Calu3 (cell line): Measurements from ENCODE around the gene MTERF4. TPM values are rescaled to one million over a fixed set of nuclear protein-coding genes. Genes with fewer than 3 reads are reported as not detected.

Source experiments
- BruUV-seq: library from RNA; stranded (reverse); fragments of 400-500 nt; replicated peaks from 2 replicates; lab custom pipeline; 2021; lab: Mats Ljungman, UMichigan
- CTCF ChIA-PET: fragments of 300-600 bp; sonication (Branson Sonifier 250); formaldehyde crosslinking; loops from one replicate; lab custom pipeline; 2022; ENCODE audit warnings: antibody characterized with exemption; lab: Charles Lee
- DNase-seq: peaks from one replicate; pipeline ENCODE4 v3.0.0; 2022
- H3K27ac Mint-ChIP-seq: one replicate; pipeline ENCODE4 v1.8.0; 2022; ENCODE audit warnings: mixed read lengths; ENCODE audit not compliant: unreplicated experiment
- H3K27me3 Mint-ChIP-seq: one replicate; pipeline ENCODE4 v1.8.0; 2022; ENCODE audit warnings: mixed read lengths; ENCODE audit not compliant: unreplicated experiment
- H3K36me3 Mint-ChIP-seq: one replicate; pipeline ENCODE4 v1.8.0; 2022; ENCODE audit warnings: mild to moderate bottlenecking, moderate library complexity, mixed read lengths; ENCODE audit not compliant: insufficient read depth, unreplicated experiment
- H3K4me1 Mint-ChIP-seq: one replicate; pipeline ENCODE4 v1.8.0; 2022; ENCODE audit warnings: mild to moderate bottlenecking, low read depth, mixed read lengths; ENCODE audit not compliant: unreplicated experiment
- H3K4me3 Mint-ChIP-seq: one replicate; pipeline ENCODE4 v1.8.0; 2022; ENCODE audit warnings: mild to moderate bottlenecking, low read depth, moderate library complexity, mixed read lengths; ENCODE audit not compliant: unreplicated experiment
- H3K9me3 Mint-ChIP-seq: one replicate; pipeline ENCODE4 v1.8.0; 2022; ENCODE audit warnings: low read depth, mixed read lengths; ENCODE audit not compliant: unreplicated experiment
- intact Hi-C: fragments of 100-400 bp; cut with micrococcal nuclease; formaldehyde crosslinking; loops from one replicate; pipeline ENCODE4 v1.10.0; 2022; ENCODE audit not compliant: unreplicated experiment
- total RNA-seq: library from RNA; stranded (reverse); gene quantifications from 2 replicates; pipeline ENCODE4 v1.2.3, GENCODE V29; 2022
- TF ChIP-seq, protein P1 (sequence below): fragments of 200-600 bp; IDR thresholded peaks from one replicate; pipeline ENCODE4 v1.8.0; 2022; ENCODE audit warnings: antibody characterized with exemption; ENCODE audit not compliant: unreplicated experiment

The MTERF4 gene
- total RNA-seq, 1 experiment from 2014 or later = 33.6 TPM

GRCh38 chr2:241065355-241065803, 36.7 kb downstream of the MTERF4 start:
- Mint-ChIP-seq H3K27me3 (peaks cover 13% of the 10 kb centered on the region), H3K4me1 (no peaks in the 10 kb centered on the region), H3K36me3 (peaks cover 16% of the 10 kb centered on the region), H3K9me3 (no peaks in the 10 kb centered on the region), H3K27ac (no peak overlapping the region), H3K4me3 (no peak overlapping the region)
- no TSS peak for BruUV-seq
- DNase-seq = no peak
- intact Hi-C loops = no loop called here
- CTCF ChIA-PET = interaction anchor here (0.6 kb wide), 1 partner anchor 604 kb away, joined by 4 read pairs; no protein-coding TSS in a partner anchor
- TF ChIP-seq, protein P1, sequence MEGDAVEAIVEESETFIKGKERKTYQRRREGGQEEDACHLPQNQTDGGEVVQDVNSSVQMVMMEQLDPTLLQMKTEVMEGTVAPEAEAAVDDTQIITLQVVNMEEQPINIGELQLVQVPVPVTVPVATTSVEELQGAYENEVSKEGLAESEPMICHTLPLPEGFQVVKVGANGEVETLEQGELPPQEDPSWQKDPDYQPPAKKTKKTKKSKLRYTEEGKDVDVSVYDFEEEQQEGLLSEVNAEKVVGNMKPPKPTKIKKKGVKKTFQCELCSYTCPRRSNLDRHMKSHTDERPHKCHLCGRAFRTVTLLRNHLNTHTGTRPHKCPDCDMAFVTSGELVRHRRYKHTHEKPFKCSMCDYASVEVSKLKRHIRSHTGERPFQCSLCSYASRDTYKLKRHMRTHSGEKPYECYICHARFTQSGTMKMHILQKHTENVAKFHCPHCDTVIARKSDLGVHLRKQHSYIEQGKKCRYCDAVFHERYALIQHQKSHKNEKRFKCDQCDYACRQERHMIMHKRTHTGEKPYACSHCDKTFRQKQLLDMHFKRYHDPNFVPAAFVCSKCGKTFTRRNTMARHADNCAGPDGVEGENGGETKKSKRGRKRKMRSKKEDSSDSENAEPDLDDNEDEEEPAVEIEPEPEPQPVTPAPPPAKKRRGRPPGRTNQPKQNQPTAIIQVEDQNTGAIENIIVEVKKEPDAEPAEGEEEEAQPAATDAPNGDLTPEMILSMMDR = no peak

- intact Hi-C loops = no loop called here
- no TSS peak for BruUV-seq
- Mint-ChIP-seq H3K27ac (no peak overlapping the region), H3K4me3 (peak overlapping the region; percentile 68), H3K36me3 (peaks cover 16% of the 10 kb centered on the region), H3K9me3 (no peaks in the 10 kb centered on the region), H3K27me3 (peaks cover 13% of the 10 kb centered on the region), H3K4me1 (no peaks in the 10 kb centered on the region)
- CTCF ChIA-PET = no interaction called here
- DNase-seq = no peak
- TF ChIP-seq, protein P1 = no peak
These were observed 37.2 kb downstream of the MTERF4 start for GRCh38 chr2:241064802-241065354.

GRCh38 chr2:241064008-241064801, 37.9 kb downstream of the MTERF4 start:
- Mint-ChIP-seq H3K9me3 (no peaks in the 10 kb centered on the region), H3K27me3 (peaks cover 13% of the 10 kb centered on the region), H3K36me3 (peaks cover 16% of the 10 kb centered on the region), H3K4me1 (no peaks in the 10 kb centered on the region), H3K4me3 (peak overlapping the region; percentile 68), H3K27ac (no peak overlapping the region)
- intact Hi-C loops = no loop called here
- DNase-seq = peak; percentile 79
- CTCF ChIA-PET = interaction anchor here (0.6 to 1.0 kb wide), 3 partner anchors 15 to 150 kb away, joined by 3 to 4 read pairs (median 3); no protein-coding TSS in a partner anchor
- no TSS peak for BruUV-seq
- TF ChIP-seq, protein P1 = no peak

GRCh38 chr2:241063587-241063986, 38.5 kb downstream of the MTERF4 start:
- Mint-ChIP-seq H3K4me3 (peak overlapping the region; percentile 68), H3K9me3 (no peaks in the 10 kb centered on the region), H3K36me3 (peaks cover 11% of the 10 kb centered on the region), H3K27me3 (peaks cover 13% of the 10 kb centered on the region), H3K4me1 (no peaks in the 10 kb centered on the region), H3K27ac (no peak overlapping the region)
- TF ChIP-seq, protein P1 = no peak
- CTCF ChIA-PET = interaction anchor here (1.0 kb wide), 1 partner anchor 149 kb away, joined by 4 read pairs; no protein-coding TSS in a partner anchor
- no TSS peak for BruUV-seq
- peak; percentile 23 for DNase-seq
- intact Hi-C loops = loop anchor here (1.0 kb wide), 1 partner anchor 212 kb away; no protein-coding TSS in a partner anchor
